Measurements from ENCODE around the gene NRXN2. TPM values are rescaled to one million over a fixed set of nuclear protein-coding genes. Genes with fewer than 3 reads are reported as not detected.
"Not testable (repeated sequence)": the region's sequence is repeated elsewhere in the genome, so short reads cannot be mapped to it uniquely, and the experiment has no call there.

Gene NRXN2
- total RNA-seq, 4 donors from 2014 or later, result 1.6 to 4.2 (median 3.0) TPM

GRCh38 chr11:64665411-64665821, 57.6 kb downstream of the NRXN2 start:
- H3K27ac ChIP-seq, result no peak overlapping the region
- H3K4me3 ChIP-seq, result no peak overlapping the region
- H3K36me3 ChIP-seq, result no peaks in the 10 kb centered on the region
- TF ChIP-seq POLR2A (IDR thresholded peaks at IDR 0.05), result no peak
- TF ChIP-seq CTCF (IDR thresholded peaks at IDR 0.05), result no peak
- H3K4me1 ChIP-seq, result no peaks in the 10 kb centered on the region
- no peaks in the 10 kb centered on the region for H3K9me3 ChIP-seq
- H3K27me3 ChIP-seq, result no peaks in the 10 kb centered on the region
- no peak for DNase-seq

- not testable (repeated sequence) for H3K27ac ChIP-seq, H3K27me3 ChIP-seq, H3K4me1 ChIP-seq, DNase-seq, H3K36me3 ChIP-seq, H3K9me3 ChIP-seq, H3K4me3 ChIP-seq
Observed at GRCh38 chr11:64664236-64664870, 58.6 kb downstream of the NRXN2 start.

GRCh38 chr11:64663656-64664055, 59.3 kb downstream of the NRXN2 start:
- H3K36me3 ChIP-seq, result no peaks in the 10 kb centered on the region

GRCh38 chr11:64661614-64662013, 61.4 kb downstream of the NRXN2 start:
- H3K9me3 ChIP-seq, result no peaks in the 10 kb centered on the region
- H3K36me3 ChIP-seq, result no peaks in the 10 kb centered on the region
- no peaks in the 10 kb centered on the region for H3K4me1 ChIP-seq
- H3K27ac ChIP-seq, result no peak overlapping the region
- no peaks in the 10 kb centered on the region for H3K27me3 ChIP-seq
- TF ChIP-seq POLR2A (IDR thresholded peaks at IDR 0.05), result no peak
- TF ChIP-seq CTCF (IDR thresholded peaks at IDR 0.05), result no peak
- H3K4me3 ChIP-seq, result no peak overlapping the region
- no peak for DNase-seq

More at GRCh38 chr11:64663656-64664055, 59.3 kb downstream of the NRXN2 start:
- no peak for DNase-seq
- no peaks in the 10 kb centered on the region for H3K9me3 ChIP-seq
- H3K27ac ChIP-seq, result no peak overlapping the region
- TF ChIP-seq POLR2A (IDR thresholded peaks at IDR 0.05), result no peak
- TF ChIP-seq CTCF (IDR thresholded peaks at IDR 0.05), result no peak
- H3K27me3 ChIP-seq, result no peaks in the 10 kb centered on the region
- H3K4me1 ChIP-seq, result no peaks in the 10 kb centered on the region
- H3K4me3 ChIP-seq, result no peak overlapping the region

- no peak overlapping the region for H3K27ac ChIP-seq
- H3K27me3 ChIP-seq, result no peaks in the 10 kb centered on the region
- no peaks in the 10 kb centered on the region for H3K36me3 ChIP-seq
- TF ChIP-seq POLR2A (IDR thresholded peaks at IDR 0.05) (no peak), CTCF (IDR thresholded peaks at IDR 0.05) (no peak)
- H3K4me1 ChIP-seq, result no peaks in the 10 kb centered on the region
- DNase-seq, result no peak
- H3K9me3 ChIP-seq, result no peaks in the 10 kb centered on the region
- H3K4me3 ChIP-seq, result no peak overlapping the region
Observed at GRCh38 chr11:64661146-64661545, 61.9 kb downstream of the NRXN2 start.

GRCh38 chr11:64660706-64661105, 62.3 kb downstream of the NRXN2 start:
- Histone ChIP-seq H3K27ac (no peak overlapping the region), H3K9me3 (no peaks in the 10 kb centered on the region), H3K36me3 (no peaks in the 10 kb centered on the region), H3K4me3 (no peak overlapping the region), H3K4me1 (peaks cover 0 to under 1% (median 0%) of the 10 kb centered on the region in 4 donors), H3K27me3 (no peaks in the 10 kb centered on the region)
- no peak for TF ChIP-seq POLR2A (IDR thresholded peaks at IDR 0.05)
- TF ChIP-seq CTCF (IDR thresholded peaks at IDR 0.05), result no peak
- no peak for DNase-seq
